K562 (cell line): ENCODE measurements around the gene ZSCAN22. TPM values are rescaled to one million over a fixed set of nuclear protein-coding genes. Genes with fewer than 3 reads are reported as not detected.

Experiments used
- CBFB ChIP-seq: sonication (generic); formaldehyde crosslinking; IDR thresholded peaks from 2 replicates; pipeline ENCODE4 v1.4.0; 2020; ENCODE audit warnings: mild to moderate bottlenecking, missing genetic modification reagents
- CCAR2 ChIP-seq: fragments of 200-400 bp; formaldehyde crosslinking; IDR thresholded peaks from 2 replicates; pipeline ENCODE4 v1.6.1; 2017; ENCODE audit warnings: mild to moderate bottlenecking, low read depth, low read length
- CHD2 ChIP-seq: IDR thresholded peaks from 2 replicates; pipeline ENCODE4 v1.6.1; 2011; ENCODE audit warnings: low read depth, low read length
- CXXC5 ChIP-seq: fragments of 250-450 bp; sonication (Bioruptor Pico); IDR thresholded peaks from 2 replicates; pipeline ENCODE4 v1.8.0; 2022; ENCODE audit warnings: inconsistent platforms, mild to moderate bottlenecking, moderate library complexity
- GATAD2A ChIP-seq: fragments of 450-650 bp; IDR thresholded peaks from 2 replicates; pipeline ENCODE4 v1.6.1; 2017
- HEY1 ChIP-seq: fragments of 250-450 bp; sonication (Bioruptor Pico); IDR thresholded peaks from 2 replicates; pipeline ENCODE4 v1.5.0; 2020; ENCODE audit warnings: mild to moderate bottlenecking, moderate library complexity, borderline replicate concordance
- MAFG ChIP-seq: fragments of 450-650 bp; conservative IDR thresholded peaks from 2 replicates; pipeline ENCODE4 v1.6.1; 2016; ENCODE audit warnings: missing genetic modification characterization, missing compliant biosample characterization
- NELFE ChIP-seq: IDR thresholded peaks from 2 replicates; pipeline ENCODE4 v1.6.1; 2011; ENCODE audit warnings: mild to moderate bottlenecking; ENCODE audit not compliant: insufficient read depth, insufficient read length
- PCBP1 ChIP-seq: fragments of 200-400 bp; formaldehyde crosslinking; IDR thresholded peaks from 2 replicates; pipeline ENCODE4 v1.6.1; 2018; ENCODE audit warnings: mild to moderate bottlenecking, low read depth, low read length; ENCODE audit not compliant: poor library complexity, severe bottlenecking
- POLR2A ChIP-seq: fragments of 450-650 bp; conservative IDR thresholded peaks from 2 replicates; pipeline ENCODE4 v1.6.1; 2016
- SUPT5H ChIP-seq: fragments of 450-650 bp; IDR thresholded peaks from 2 replicates; pipeline ENCODE4 v1.6.1; 2016
- TAF7 ChIP-seq: fragments of 450-650 bp; IDR thresholded peaks from 2 replicates; pipeline ENCODE4 v1.6.1; 2016; ENCODE audit warnings: missing genetic modification characterization, missing compliant biosample characterization
- YY1 ChIP-seq, 3 experiments: IDR thresholded peaks; 2 replicates each; pipeline ENCODE4 v1.6.1; 2011; ENCODE audit warnings: low read length in 2 of 3, mild to moderate bottlenecking in 2 of 3, moderate library complexity in 2 of 3, borderline replicate concordance in 1 of 3, control low read depth in 1 of 3, low read depth in 1 of 3; ENCODE audit not compliant: insufficient read depth in 3 of 3, insufficient replicate concordance in 2 of 3, control insufficient read depth in 1 of 3, insufficient read length in 1 of 3; ENCODE audit errors: extremely low read depth in 1 of 3
- ZBTB7A ChIP-seq: IDR thresholded peaks from 2 replicates; pipeline ENCODE4 v1.6.1; 2011; ENCODE audit warnings: low read depth, mild to moderate bottlenecking, low read length, moderate library complexity, borderline replicate concordance; ENCODE audit not compliant: control insufficient read depth
- ZNF511 ChIP-seq: sonication (generic); formaldehyde crosslinking; IDR thresholded peaks from 2 replicates; pipeline ENCODE4 v1.8.0; 2022; ENCODE audit warnings: mild to moderate bottlenecking, missing genetic modification reagents
- ZNF639 ChIP-seq, 2 experiments: fragments of 200-800 bp in 1 of 2; sonication (Bioruptor generic) in 1 of 2; sonication (generic) in 1 of 2; formaldehyde crosslinking in 1 of 2; IDR thresholded peaks in 1 of 2; conservative IDR thresholded peaks in 1 of 2; 2 replicates each; pipeline versions ENCODE4 v1.5.0 to v1.6.1; 2016 to 2020; ENCODE audit warnings: missing compliant biosample characterization in 1 of 2, missing genetic modification characterization in 1 of 2, missing genetic modification reagents in 1 of 2
- ZNF766 ChIP-seq: fragments of 200-800 bp; sonication (Bioruptor generic); conservative IDR thresholded peaks from 2 replicates; pipeline ENCODE4 v1.6.1; 2016; ENCODE audit warnings: missing genetic modification characterization, missing compliant biosample characterization
- polyA plus RNA-seq, 8 experiments: library from polyadenylated mRNA; depleted of rRNA in 4 of 8; stranded (reverse) in 5 of 8; unstranded in 3 of 8; fragments of >200 nt; fragmentation: Nextera tagmentation in 2 of 8; fragmentation: Illumina TruSeq in 1 of 8; extraction: Ambion mirVana in 2 of 8; extraction: Trizol in 1 of 8; gene quantifications; 2 replicates each; pipeline versions ENCODE4 v1.2.1 to v1.2.3, GENCODE V29; 2011 to 2014; ENCODE audit warnings: inconsistent platforms in 1 of 8, missing spikeins in 1 of 8
- total RNA-seq, 7 experiments: library from RNA; depleted of rRNA in 6 of 7; stranded (reverse); fragments of >200 nt in 6 of 7; fragmentation: Illumina TruSeq in 2 of 7; extraction: Trizol in 2 of 7; gene quantifications; 2 replicates each; pipeline versions ENCODE4 v1.2.1 to v1.2.3, GENCODE V29; 2011 to 2021; ENCODE audit warnings: low replicate concordance in 1 of 7
- TF ChIP-seq, protein P1 (sequence below): fragments of 200-800 bp; sonication (Bioruptor generic); IDR thresholded peaks from 2 replicates; pipeline ENCODE4 v1.6.1; 2017; ENCODE audit warnings: missing genetic modification characterization, missing compliant biosample characterization
- TF ChIP-seq, protein P2 (sequence below), 2 experiments: fragments of 450-650 bp in 1 of 2; sonication (generic) in 1 of 2; formaldehyde crosslinking in 1 of 2; IDR thresholded peaks in 1 of 2; conservative IDR thresholded peaks in 1 of 2; 2 replicates each; pipeline versions ENCODE4 v1.6.1 to v1.8.1; 2016 to 2023; ENCODE audit warnings: mild to moderate bottlenecking in 2 of 2, moderate library complexity in 2 of 2, inconsistent platforms in 1 of 2, missing genetic modification reagents in 1 of 2
- TF ChIP-seq, protein P3 (sequence below): fragments of 450-650 bp; IDR thresholded peaks from 2 replicates; pipeline ENCODE4 v1.6.1; 2016; ENCODE audit warnings: antibody characterized with exemption

The ZSCAN22 gene
- total and polyA plus RNA-seq, 9 of the 15 experiments (the other 6 are each of a cell fraction or from before 2014, with no cell fraction given) = 0.98 to 5.3 (median 3.0) TPM

DNA sequence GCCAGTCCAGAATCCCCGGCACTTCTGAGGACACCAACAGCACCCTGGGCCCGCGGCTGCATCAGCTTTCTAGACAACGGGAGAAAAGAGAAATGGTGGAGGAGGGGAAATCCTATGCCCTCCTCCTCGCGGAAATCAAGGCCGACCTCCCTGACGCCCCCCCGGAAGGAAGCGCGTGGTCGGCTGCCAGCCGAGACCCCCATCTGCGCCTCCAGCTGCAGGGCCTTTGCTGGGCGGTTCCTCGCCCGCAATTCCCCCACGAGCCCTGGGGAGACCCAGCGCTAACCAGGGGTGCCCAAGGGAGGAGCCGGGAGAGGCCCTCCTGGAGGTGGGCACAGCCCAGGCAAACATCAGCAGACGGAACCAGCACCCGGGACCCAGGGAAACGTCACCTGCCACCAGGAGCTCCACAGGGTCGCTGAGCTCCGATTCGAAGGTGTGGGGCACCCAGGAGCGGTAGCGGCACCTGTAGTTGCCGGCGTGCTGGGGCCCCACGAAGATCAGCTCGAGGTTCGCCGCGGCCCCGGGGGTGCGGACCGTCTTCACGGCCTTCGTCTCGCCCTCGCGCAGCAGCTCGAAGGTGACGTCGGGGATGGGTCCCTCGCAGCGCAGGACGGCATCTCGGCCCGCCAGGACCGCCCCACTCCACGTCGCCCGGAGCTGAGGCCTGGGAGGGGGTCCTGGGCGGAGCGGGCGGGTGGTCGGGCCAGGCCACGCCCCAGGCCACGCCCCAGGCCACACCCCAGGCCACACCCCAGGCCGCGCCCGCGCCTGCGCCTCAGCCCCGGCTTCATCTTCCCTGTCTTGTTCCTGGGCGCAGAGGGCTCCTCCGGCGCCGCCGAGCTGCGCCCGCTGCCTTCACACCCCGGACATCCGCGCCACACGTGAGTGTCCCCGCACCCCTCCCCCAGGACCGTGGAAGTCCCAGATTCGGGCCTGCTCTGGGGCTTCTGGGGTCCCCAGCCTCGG is 20.5 kb downstream of the ZSCAN22 start (continued):
- TF ChIP-seq, protein P1, sequence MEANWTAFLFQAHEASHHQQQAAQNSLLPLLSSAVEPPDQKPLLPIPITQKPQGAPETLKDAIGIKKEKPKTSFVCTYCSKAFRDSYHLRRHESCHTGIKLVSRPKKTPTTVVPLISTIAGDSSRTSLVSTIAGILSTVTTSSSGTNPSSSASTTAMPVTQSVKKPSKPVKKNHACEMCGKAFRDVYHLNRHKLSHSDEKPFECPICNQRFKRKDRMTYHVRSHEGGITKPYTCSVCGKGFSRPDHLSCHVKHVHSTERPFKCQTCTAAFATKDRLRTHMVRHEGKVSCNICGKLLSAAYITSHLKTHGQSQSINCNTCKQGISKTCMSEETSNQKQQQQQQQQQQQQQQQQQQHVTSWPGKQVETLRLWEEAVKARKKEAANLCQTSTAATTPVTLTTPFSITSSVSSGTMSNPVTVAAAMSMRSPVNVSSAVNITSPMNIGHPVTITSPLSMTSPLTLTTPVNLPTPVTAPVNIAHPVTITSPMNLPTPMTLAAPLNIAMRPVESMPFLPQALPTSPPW (CRISPR knock-in tag) = peak; percentile 57; the same call in 1 of the 2 replicates
- TF ChIP-seq GATAD2A (no peak), CHD2 (no peak), POLR2A (peak; percentile 44; the same call in 1 of the 2 replicates), CCAR2 (no peak), NELFE (no peak), CBFB (CRISPR knock-in tag) (no peak), MAFG (tag) (no peak), ZBTB7A (peak; percentile 69; the same call in 1 of the 2 replicates), YY1 (IDR thresholded peaks at IDR 0.05; ENCODE audit: borderline replicate concordance in 1 of 3, control insufficient read depth in 1 of 3, extremely low read depth in 1 of 3, insufficient read depth in 3 of 3, insufficient read length in 1 of 3, insufficient replicate concordance in 2 of 3, low read depth in 1 of 3, low read length in 2 of 3) (no peak), TAF7 (tag) (no peak), ZNF766 (CRISPR knock-in tag) (no peak), PCBP1 (no peak), HEY1 (CRISPR knock-in tag) (no peak), ZNF511 (peak; percentile 72), CXXC5 (CRISPR knock-in tag) (peak; percentile 68), ZNF639 (CRISPR knock-in tag; conservative IDR thresholded peaks at IDR 0.05 in 1 of 2, IDR thresholded peaks at IDR 0.05 in 1 of 2) (no peak), SUPT5H (peak; percentile 50; the same call in 1 of the 2 replicates)
- TF ChIP-seq, protein P2, sequence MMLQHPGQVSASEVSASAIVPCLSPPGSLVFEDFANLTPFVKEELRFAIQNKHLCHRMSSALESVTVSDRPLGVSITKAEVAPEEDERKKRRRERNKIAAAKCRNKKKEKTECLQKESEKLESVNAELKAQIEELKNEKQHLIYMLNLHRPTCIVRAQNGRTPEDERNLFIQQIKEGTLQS (IDR thresholded peaks at IDR 0.05) = no peak
- TF ChIP-seq, protein P2 (CRISPR knock-in tag; conservative IDR thresholded peaks at IDR 0.05) = no peak
- TF ChIP-seq, protein P3, sequence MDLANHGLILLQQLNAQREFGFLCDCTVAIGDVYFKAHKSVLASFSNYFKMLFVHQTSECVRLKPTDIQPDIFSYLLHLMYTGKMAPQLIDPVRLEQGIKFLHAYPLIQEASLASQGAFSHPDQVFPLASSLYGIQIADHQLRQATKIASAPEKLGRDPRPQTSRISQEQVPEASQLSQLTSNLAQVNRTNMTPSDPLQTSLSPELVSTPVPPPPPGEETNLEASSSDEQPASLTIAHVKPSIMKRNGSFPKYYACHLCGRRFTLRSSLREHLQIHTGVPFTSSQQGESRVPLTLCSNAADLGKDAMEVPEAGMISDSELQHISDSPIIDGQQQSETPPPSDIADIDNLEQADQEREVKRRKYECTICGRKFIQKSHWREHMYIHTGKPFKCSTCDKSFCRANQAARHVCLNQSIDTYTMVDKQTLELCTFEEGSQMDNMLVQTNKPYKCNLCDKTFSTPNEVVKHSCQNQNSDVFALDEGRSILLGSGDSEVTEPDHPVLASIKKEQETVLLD = no peak
